ENCODE measurements around the gene FBXO34. TPM values are rescaled to one million over a fixed set of nuclear protein-coding genes. Genes with fewer than 3 reads are reported as not detected.
"Not testable (repeated sequence)": the region's sequence is repeated elsewhere in the genome, so short reads cannot be mapped to it uniquely, and the experiment has no call there.

Gene FBXO34
- total RNA-seq, 1 donor from 2014 or later = 17.4 TPM

GRCh38 chr14:55303125-55303499 lies 31.9 kb downstream of the FBXO34 start:
- DNase-seq (ENCODE audit: low spot score) = no peak

GRCh38 chr14:55303691-55304145 lies 32.5 kb downstream of the FBXO34 start:
- no peak for DNase-seq (ENCODE audit: low spot score)

More at GRCh38 chr14:55303125-55303499, 31.9 kb downstream of the FBXO34 start:
- intact Hi-C loops (cut with DNase I) = no loop called here

GRCh38 chr14:55306938-55307589 lies 35.8 kb downstream of the FBXO34 start:
- intact Hi-C loops (cut with DNase I) = no loop called here
- no peak for DNase-seq (ENCODE audit: low spot score)

More at GRCh38 chr14:55303691-55304145, 32.5 kb downstream of the FBXO34 start:
- intact Hi-C loops (cut with DNase I) = no loop called here

GRCh38 chr14:55309154-55309553 lies 37.9 kb downstream of the FBXO34 start:
- intact Hi-C loops (cut with DNase I) = no loop called here
- DNase-seq (ENCODE audit: low spot score) = no peak

- intact Hi-C loops (cut with DNase I) = loop anchor here (5.0 kb wide), 1 partner anchor 33 kb away; no protein-coding TSS in a partner anchor
- no peak for DNase-seq (ENCODE audit: low spot score)
Measured at GRCh38 chr14:55309761-55310365, 38.6 kb downstream of the FBXO34 start.

GRCh38 chr14:55312379-55313030 lies 41.3 kb downstream of the FBXO34 start:
- intact Hi-C loops (cut with DNase I) = loop anchor here (5.0 kb wide), 1 partner anchor 35 kb away; no protein-coding TSS in a partner anchor
- not testable (repeated sequence) for DNase-seq (ENCODE audit: low spot score)

GRCh38 chr14:55313480-55313879 lies 42.3 kb downstream of the FBXO34 start:
- no peak for DNase-seq (ENCODE audit: low spot score)
- intact Hi-C loops (cut with DNase I) = loop anchor here (5.0 kb wide), 1 partner anchor 36 kb away; no protein-coding TSS in a partner anchor

- DNase-seq (ENCODE audit: low spot score) = no peak
- intact Hi-C loops (cut with DNase I) = loop anchor here (5.0 kb wide), 1 partner anchor 37 kb away; no protein-coding TSS in a partner anchor
Measured at GRCh38 chr14:55314449-55314848, 43.2 kb downstream of the FBXO34 start.

- intact Hi-C loops (cut with DNase I) = no loop called here
- no peak for DNase-seq (ENCODE audit: low spot score)
Measured at GRCh38 chr14:55316564-55316963, 45.3 kb downstream of the FBXO34 start.

GRCh38 chr14:55317542-55318306 lies 46.5 kb downstream of the FBXO34 start:
- intact Hi-C loops (cut with DNase I) = no loop called here
- no peak for DNase-seq (ENCODE audit: low spot score)

- intact Hi-C loops (cut with DNase I) = no loop called here
- no peak for DNase-seq (ENCODE audit: low spot score)
Measured at GRCh38 chr14:55318694-55319093, 47.5 kb downstream of the FBXO34 start.

- intact Hi-C loops (cut with DNase I) = no loop called here
- no peak for DNase-seq (ENCODE audit: low spot score)
Measured at GRCh38 chr14:55323910-55324309, 52.7 kb downstream of the FBXO34 start.

- intact Hi-C loops (cut with DNase I) = no loop called here
- DNase-seq (ENCODE audit: low spot score) = no peak
Measured at GRCh38 chr14:55324812-55325211, 53.6 kb downstream of the FBXO34 start.

- no peak for DNase-seq (ENCODE audit: low spot score)
- intact Hi-C loops (cut with DNase I) = no loop called here
Measured at GRCh38 chr14:55327179-55327578, 56.0 kb downstream of the FBXO34 start.

GRCh38 chr14:55328317-55328716 lies 57.1 kb downstream of the FBXO34 start:
- intact Hi-C loops (cut with DNase I) = no loop called here
- DNase-seq (ENCODE audit: low spot score) = no peak

- intact Hi-C loops (cut with DNase I) = no loop called here
Measured at GRCh38 chr14:55329999-55330710, 58.9 kb downstream of the FBXO34 start.

GRCh38 chr14:55332654-55333570 lies 61.7 kb downstream of the FBXO34 start:
- intact Hi-C loops (cut with DNase I) = no loop called here
- DNase-seq (ENCODE audit: low spot score) = no peak

More at GRCh38 chr14:55329999-55330710, 58.9 kb downstream of the FBXO34 start:
- no peak for DNase-seq (ENCODE audit: low spot score)

All from cardiac septum (tissue), 1 donor.